Adrenal gland (tissue), 12 donors: Measurements from ENCODE around the gene SLC9B1. TPM values are rescaled to one million over a fixed set of nuclear protein-coding genes. Genes with fewer than 3 reads are reported as not detected.

Experiments
- DNase-seq, 7 donors: peaks; one replicate each; pipeline ENCODE4 v3.0.0-alpha.2; 2019 to 2020
- H3K27ac ChIP-seq, 5 donors: fragments of 200-600 bp; sonication (generic) in 4 of 5; 1 replicate in 3 of 5; 2 replicates in 2 of 5; pipeline versions ENCODE4 v1.5.1 to v1.8.0; 2016 to 2020; ENCODE audit warnings: mild to moderate bottlenecking in 1 of 5
- H3K27me3 ChIP-seq: fragments of 200-600 bp; 2 replicates; pipeline ENCODE4 v1.8.0; 2021
- H3K36me3 ChIP-seq, 2 donors: fragments of 200-600 bp; replicated peaks in 1 of 2; 1 replicate in 1 of 2; 2 replicates in 1 of 2; pipeline versions ENCODE4 v1.5.1 to v1.8.0; 2018 to 2022
- H3K4me1 ChIP-seq, 2 donors: fragments of 200-600 bp; replicated peaks in 1 of 2; 1 replicate in 1 of 2; 2 replicates in 1 of 2; pipeline versions ENCODE4 v1.5.1 to v1.8.0; 2018 to 2021
- H3K4me3 ChIP-seq, 4 donors: fragments of 200-600 bp; sonication (generic) in 3 of 4; one replicate each; pipeline ENCODE4 v1.5.1; 2016 to 2018
- H3K9me3 ChIP-seq, 3 donors: fragments of 200-600 bp; sonication (generic) in 1 of 3; replicated peaks in 1 of 3; 1 replicate in 2 of 3; 2 replicates in 1 of 3; pipeline versions ENCODE4 v1.5.1 to v1.8.0; 2016 to 2021
- POLR2A ChIP-seq, 2 donors: fragments of 450-650 bp; IDR thresholded peaks; one replicate each; pipeline ENCODE4 v1.6.1; 2017; ENCODE audit warnings: antibody characterized with exemption in 2 of 2, mild to moderate bottlenecking in 2 of 2, moderate library complexity in 1 of 2
- WGBS, 4 donors: extraction: QIAGEN DNeasy Blood & Tissue Kit in 2 of 4; methylation state at CpG; one replicate each; pipeline versions ENCODE4 v1.1.5 to v1.1.7; 2013 to 2017; 5-methylcytosine and 5-hydroxymethylcytosine counted together
- intact Hi-C, 2 donors: fragments of 100-400 bp; cut with DNase I; formaldehyde crosslinking; loops; one replicate each; pipeline versions ENCODE4 v1.14.1 to v1.15.0; 2022 to 2023
- polyA plus RNA-seq, 3 donors: library from polyadenylated mRNA; stranded (reverse); fragments of 200-250 nt in 2 of 3; fragments of 350-450 nt in 1 of 3; fragmentation: Illumina TruSeq in 1 of 3; extraction: RNeasy Lipid Tissue Mini Kit (QIAGEN cat#74804) in 1 of 3; gene quantifications; one replicate each; pipeline ENCODE4 v1.2.3, GENCODE V29; 2013 to 2014
- total RNA-seq, 9 donors: library from RNA; depleted of rRNA in 4 of 9; stranded (reverse); fragments of >200 nt in 4 of 9; fragments of 120-200 nt in 1 of 9; fragmentation: NEBNext Ultra II Directional in 1 of 9; extraction: Animal tissue kit (Norgen Biotek cat#: 25700) in 1 of 9; gene quantifications; one replicate each; pipeline versions ENCODE4 v1.1.0 to v1.2.4, GENCODE V29; 2013 to 2023
- TF ChIP-seq, protein P1 (sequence below), 6 experiments: fragments of 450-650 bp in 4 of 6; fragments of 200-600 bp in 2 of 6; sonication (generic) in 1 of 6; IDR thresholded peaks; 1 replicate in 5 of 6; 2 replicates in 1 of 6; pipeline versions ENCODE4 v1.5.1 to v1.8.0; 2016 to 2021; ENCODE audit warnings: antibody characterized with exemption in 6 of 6, mild to moderate bottlenecking in 2 of 6, moderate library complexity in 1 of 6
- donor health status: healthy with polysubstance abuse.
- donor health status: Bipolar disorder and iron deficiency.
- donor health status: DM: yes; HTN: yes; CAD: no.
- donor health status: DM: no; HTN: no; CAD: no.
- donor health status: DM: no; HTN: no; CAD: no.
- donor health status: DM: yes; HTN: yes; CAD: no.

The SLC9B1 gene
- total and polyA plus RNA-seq, 12 donors = 0.32 to 3.3 (median 1.5) TPM; not detected in 1

DNA sequence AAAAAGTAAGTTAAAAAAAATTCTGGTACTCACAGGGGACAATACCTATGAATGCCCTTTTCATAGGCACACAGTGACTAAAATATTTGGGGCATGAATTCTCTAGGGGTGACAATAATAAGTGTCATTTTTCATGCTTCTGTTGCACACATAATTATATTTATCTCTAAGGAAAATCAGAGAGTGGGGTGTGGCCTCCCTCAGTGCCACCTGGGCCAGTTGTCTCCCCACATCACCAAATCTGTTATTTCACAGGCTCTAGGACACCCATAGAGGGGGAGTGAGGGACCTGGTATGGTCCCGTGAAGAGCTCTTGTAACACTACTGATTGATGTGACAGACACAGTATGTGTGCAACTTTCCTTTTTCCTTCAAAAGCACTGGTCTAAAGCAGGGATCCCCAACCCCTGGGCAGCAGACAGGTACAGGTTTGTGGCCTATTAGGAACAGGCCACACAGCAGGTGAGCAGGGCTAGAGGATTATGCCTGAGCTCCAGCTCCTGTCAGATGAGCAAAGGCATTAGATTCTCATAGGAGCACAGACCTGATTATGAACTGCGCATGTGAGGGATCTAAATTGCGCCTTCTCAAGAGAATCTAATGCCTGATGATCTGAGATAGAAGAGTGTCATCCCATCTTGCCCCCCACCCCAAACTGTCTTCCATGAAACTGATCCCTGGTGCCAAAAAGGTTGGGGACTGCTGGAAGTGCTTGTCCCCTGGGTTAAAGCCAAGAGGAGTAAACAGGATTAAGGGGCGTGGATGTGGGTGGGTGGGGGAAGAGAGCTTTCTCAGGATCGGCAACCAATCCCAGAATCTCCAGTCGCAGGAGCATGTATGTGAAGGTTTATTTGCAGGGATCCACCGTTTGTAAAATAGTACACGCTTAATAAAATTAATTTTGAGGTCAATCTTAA is 856 bp downstream of the SLC9B1 start:
- intact Hi-C loops = no loop called here
- H3K36me3 ChIP-seq = no peaks in the 10 kb centered on the region
- peak; percentile 23 to 68 (median 46) for DNase-seq
- no peaks in the 10 kb centered on the region for H3K27me3 ChIP-seq
- H3K27ac ChIP-seq = peak overlapping the region; percentile 4 to 96 (median 90)
- WGBS, 4 donors = 29 to 43% (median 41%) methylated on average over 7 to 8 of the region's 8 CpGs
- TF ChIP-seq POLR2A (IDR thresholded peaks at IDR 0.05) = no peak
- TF ChIP-seq, protein P1, sequence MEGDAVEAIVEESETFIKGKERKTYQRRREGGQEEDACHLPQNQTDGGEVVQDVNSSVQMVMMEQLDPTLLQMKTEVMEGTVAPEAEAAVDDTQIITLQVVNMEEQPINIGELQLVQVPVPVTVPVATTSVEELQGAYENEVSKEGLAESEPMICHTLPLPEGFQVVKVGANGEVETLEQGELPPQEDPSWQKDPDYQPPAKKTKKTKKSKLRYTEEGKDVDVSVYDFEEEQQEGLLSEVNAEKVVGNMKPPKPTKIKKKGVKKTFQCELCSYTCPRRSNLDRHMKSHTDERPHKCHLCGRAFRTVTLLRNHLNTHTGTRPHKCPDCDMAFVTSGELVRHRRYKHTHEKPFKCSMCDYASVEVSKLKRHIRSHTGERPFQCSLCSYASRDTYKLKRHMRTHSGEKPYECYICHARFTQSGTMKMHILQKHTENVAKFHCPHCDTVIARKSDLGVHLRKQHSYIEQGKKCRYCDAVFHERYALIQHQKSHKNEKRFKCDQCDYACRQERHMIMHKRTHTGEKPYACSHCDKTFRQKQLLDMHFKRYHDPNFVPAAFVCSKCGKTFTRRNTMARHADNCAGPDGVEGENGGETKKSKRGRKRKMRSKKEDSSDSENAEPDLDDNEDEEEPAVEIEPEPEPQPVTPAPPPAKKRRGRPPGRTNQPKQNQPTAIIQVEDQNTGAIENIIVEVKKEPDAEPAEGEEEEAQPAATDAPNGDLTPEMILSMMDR (IDR thresholded peaks at IDR 0.05) = no peak
- peaks cover 0 to 7% of the 10 kb centered on the region in 2 donors for H3K4me1 ChIP-seq
- H3K4me3 ChIP-seq = peak overlapping the region in 2 of 4 donors; percentile 35 to 52
- no peaks in the 10 kb centered on the region for H3K9me3 ChIP-seq

DNA sequence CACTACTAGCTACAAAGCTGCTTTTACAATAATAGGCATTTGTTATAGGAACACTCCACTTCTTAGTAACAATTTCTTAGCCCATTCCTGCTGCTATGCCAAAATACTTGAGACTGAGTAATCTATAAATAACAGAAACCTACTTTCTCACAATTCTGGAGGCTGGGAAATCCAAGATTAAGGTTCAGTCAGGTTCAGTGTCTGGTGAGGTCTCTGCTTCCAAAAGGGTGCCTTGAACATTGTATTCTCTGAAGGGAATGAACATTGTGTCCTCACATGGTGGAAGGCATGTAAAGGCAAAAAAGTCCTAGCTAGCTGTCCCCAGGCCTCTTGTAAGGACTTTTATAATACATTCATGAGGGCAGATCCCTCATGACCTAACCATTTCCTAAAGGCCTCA is 7.0 kb downstream of the SLC9B1 start:
- no peaks in the 10 kb centered on the region for H3K27me3 ChIP-seq
- H3K4me1 ChIP-seq = peaks cover 8 to 16% of the 10 kb centered on the region in 2 donors
- TF ChIP-seq, protein P1 (IDR thresholded peaks at IDR 0.05) = no peak
- no peak for TF ChIP-seq POLR2A (IDR thresholded peaks at IDR 0.05)
- no peak overlapping the region for H3K4me3 ChIP-seq
- H3K27ac ChIP-seq = peak overlapping the region; percentile 42 to 87 (median 73)
- no peaks in the 10 kb centered on the region for H3K9me3 ChIP-seq
- intact Hi-C loops = no loop called here
- DNase-seq = no peak
- H3K36me3 ChIP-seq = no peaks in the 10 kb centered on the region

DNA sequence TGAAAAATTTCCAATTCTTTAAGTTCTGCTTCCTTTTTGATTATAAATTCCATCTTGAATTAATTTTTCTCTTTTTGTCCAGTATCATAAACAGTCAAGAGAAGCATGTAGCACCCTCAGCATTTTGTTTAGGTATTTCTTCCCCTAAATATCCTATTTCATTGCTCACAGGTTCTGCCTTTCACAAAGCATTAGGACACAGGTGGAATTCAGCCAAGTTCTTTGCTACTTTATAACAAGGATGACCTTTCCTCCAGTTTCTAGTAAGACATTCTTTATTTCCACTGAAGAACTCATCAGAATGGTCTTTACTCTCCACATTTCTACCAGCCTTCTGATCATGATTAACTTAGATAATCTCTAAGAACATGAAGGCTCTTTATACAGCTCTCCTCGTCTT is 7.4 kb downstream of the SLC9B1 start:
- peak in 2 of 7 donors; percentile 19 to 31 for DNase-seq
- H3K9me3 ChIP-seq = no peaks in the 10 kb centered on the region
- H3K27me3 ChIP-seq = no peaks in the 10 kb centered on the region
- 46 to 55% (median 50%) methylated on average over 1 of the region's 1 CpG for WGBS, 4 donors
- H3K27ac ChIP-seq = peak overlapping the region; percentile 42 to 87 (median 73)
- no peak for TF ChIP-seq POLR2A (IDR thresholded peaks at IDR 0.05)
- TF ChIP-seq, protein P1 (IDR thresholded peaks at IDR 0.05) = no peak
- H3K36me3 ChIP-seq = no peaks in the 10 kb centered on the region
- H3K4me1 ChIP-seq = peaks cover 8 to 16% of the 10 kb centered on the region in 2 donors
- intact Hi-C loops = no loop called here
- H3K4me3 ChIP-seq = no peak overlapping the region

DNA sequence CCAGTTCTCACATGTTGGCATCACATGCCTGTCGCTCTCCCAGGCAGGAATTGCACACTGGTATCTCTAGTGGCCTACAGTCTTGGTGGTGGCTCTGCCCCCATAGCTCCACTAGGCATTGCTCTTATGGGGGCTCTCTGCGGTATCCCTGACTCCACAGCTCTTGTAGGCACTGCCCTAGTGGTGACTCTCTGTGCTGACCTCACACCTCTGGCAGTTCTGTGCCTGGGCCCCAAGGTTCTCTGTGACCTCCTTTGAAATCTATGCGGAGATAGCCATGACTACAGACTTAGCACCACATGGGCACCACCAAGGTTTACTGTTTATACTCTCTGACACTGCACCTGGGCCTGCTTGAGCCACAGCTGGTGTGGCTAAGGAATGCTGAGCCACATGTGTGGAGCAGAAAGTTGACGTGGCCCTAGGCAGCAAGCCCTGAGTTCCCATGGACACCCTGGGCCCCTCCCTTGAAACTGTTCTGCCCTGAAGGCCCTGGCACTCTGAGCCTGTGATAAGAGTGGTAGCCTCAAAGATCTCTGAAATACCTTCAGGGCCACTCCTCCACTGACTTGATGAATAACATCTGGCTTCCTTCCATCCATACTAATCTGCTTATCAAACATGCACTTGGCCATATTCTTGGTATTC is 8.0 kb downstream of the SLC9B1 start:
- 68 to 94% (median 74%) methylated on average over 2 to 4 of the region's 4 CpGs for WGBS, 4 donors
- intact Hi-C loops = no loop called here
- H3K9me3 ChIP-seq = no peaks in the 10 kb centered on the region
- H3K27me3 ChIP-seq = no peaks in the 10 kb centered on the region
- peak; percentile 62 to 90 (median 83) for DNase-seq
- H3K27ac ChIP-seq = peak overlapping the region; percentile 5 to 87 (median 73)
- TF ChIP-seq POLR2A (IDR thresholded peaks at IDR 0.05) = peak in 1 of 2 donors; percentile 38
- TF ChIP-seq, protein P1 (IDR thresholded peaks at IDR 0.05) = peak in 2 of 6 experiments; percentile 8 to 13
- H3K4me1 ChIP-seq = peaks cover 8 to 16% of the 10 kb centered on the region in 2 donors
- no peaks in the 10 kb centered on the region for H3K36me3 ChIP-seq
- H3K4me3 ChIP-seq = no peak overlapping the region
